HepG2 (cell line): ENCODE measurements around the gene NAT9. TPM values are rescaled to one million over a fixed set of nuclear protein-coding genes. Genes with fewer than 3 reads are reported as not detected.

Experiments
- CCDC6 ChIP-seq: sonication (generic); formaldehyde crosslinking; IDR thresholded peaks from 2 replicates; pipeline ENCODE4 v1.8.1; 2022; ENCODE audit warnings: mild to moderate bottlenecking, missing genetic modification reagents, moderate library complexity
- ELF1 ChIP-seq: sonication (generic); formaldehyde crosslinking; IDR thresholded peaks from 2 replicates; pipeline ENCODE4 v1.4.0; 2020; ENCODE audit warnings: missing genetic modification reagents
- GPBP1L1 ChIP-seq: sonication (generic); formaldehyde crosslinking; IDR thresholded peaks from 2 replicates; pipeline ENCODE4 v1.5.0; 2020; ENCODE audit warnings: mild to moderate bottlenecking, missing genetic modification reagents
- HOXA5 ChIP-seq: sonication (generic); formaldehyde crosslinking; IDR thresholded peaks from 2 replicates; pipeline ENCODE4 v1.4.0; 2020; ENCODE audit warnings: missing genetic modification reagents
- JUN ChIP-seq: sonication (generic); formaldehyde crosslinking; IDR thresholded peaks from 2 replicates; pipeline ENCODE4 v1.4.0; 2020; ENCODE audit warnings: mild to moderate bottlenecking, missing genetic modification reagents
- KDM4B ChIP-seq: sonication (generic); formaldehyde crosslinking; IDR thresholded peaks from 2 replicates; pipeline ENCODE4 v1.4.0; 2020; ENCODE audit warnings: missing genetic modification reagents
- KLF13 ChIP-seq: sonication (generic); formaldehyde crosslinking; IDR thresholded peaks from 2 replicates; pipeline ENCODE4 v1.4.0; 2020; ENCODE audit warnings: mild to moderate bottlenecking, missing genetic modification reagents
- RAD21 ChIP-seq: fragments of 450-650 bp; formaldehyde crosslinking; IDR thresholded peaks from 2 replicates; pipeline ENCODE4 v1.5.0; 2020; ENCODE audit warnings: mild to moderate bottlenecking
- SKIL ChIP-seq: sonication (generic); formaldehyde crosslinking; IDR thresholded peaks from 2 replicates; pipeline ENCODE4 v1.8.0; 2022; ENCODE audit warnings: missing genetic modification reagents, mild to moderate bottlenecking, moderate library complexity, borderline replicate concordance
- SOX5 ChIP-seq: IDR thresholded peaks from 2 replicates; pipeline ENCODE4 v1.6.1; 2016; ENCODE audit warnings: borderline replicate concordance
- ZBTB1 ChIP-seq: sonication (generic); formaldehyde crosslinking; IDR thresholded peaks from 2 replicates; pipeline ENCODE4 v1.4.0; 2020; ENCODE audit warnings: missing genetic modification reagents, borderline replicate concordance
- ZNF142 ChIP-seq: sonication (generic); formaldehyde crosslinking; IDR thresholded peaks from 2 replicates; pipeline ENCODE4 v1.4.0; 2020; ENCODE audit warnings: missing genetic modification reagents
- ZNF232 ChIP-seq: sonication (generic); formaldehyde crosslinking; IDR thresholded peaks from 2 replicates; pipeline ENCODE4 v1.4.0; 2020; ENCODE audit warnings: missing genetic modification reagents, borderline replicate concordance
- ZNF556 ChIP-seq: sonication (generic); formaldehyde crosslinking; IDR thresholded peaks from 2 replicates; pipeline ENCODE4 v1.4.0; 2020; ENCODE audit warnings: mild to moderate bottlenecking, missing genetic modification reagents, borderline replicate concordance
- ZNF562 ChIP-seq: sonication (generic); formaldehyde crosslinking; IDR thresholded peaks from 2 replicates; pipeline ENCODE4 v1.8.0; 2022; ENCODE audit warnings: missing genetic modification reagents, borderline replicate concordance
- polyA plus RNA-seq, 8 experiments: library from polyadenylated mRNA; depleted of rRNA in 3 of 8; stranded (reverse) in 7 of 8; unstranded in 1 of 8; fragments of >200 nt; fragmentation: Illumina TruSeq in 4 of 8; extraction: Trizol in 4 of 8; gene quantifications; 2 replicates each; pipeline versions ENCODE4 v1.2.1 to v1.2.3, GENCODE V29; 2011 to 2016; ENCODE audit warnings: low read depth in 4 of 8, missing spikeins in 1 of 8, mixed read lengths in 1 of 8; ENCODE audit not compliant: insufficient read depth in 1 of 8
- total RNA-seq, 5 experiments: library from RNA; depleted of rRNA; stranded (reverse); fragments of >200 nt; fragmentation: Illumina TruSeq; extraction: Trizol; gene quantifications; 2 replicates each; pipeline ENCODE4 v1.2.3, GENCODE V29; 2016; ENCODE audit warnings: low read depth in 1 of 5
- TF ChIP-seq, protein P1 (sequence below): sonication (generic); formaldehyde crosslinking; IDR thresholded peaks from 2 replicates; pipeline ENCODE4 v1.4.0; 2020; ENCODE audit warnings: missing genetic modification reagents
- TF ChIP-seq, protein P2 (sequence below): sonication (generic); formaldehyde crosslinking; IDR thresholded peaks from 2 replicates; pipeline ENCODE4 v1.8.0; 2022; ENCODE audit warnings: missing genetic modification reagents, low read depth, mild to moderate bottlenecking, borderline replicate concordance

The NAT9 gene
- total and polyA plus RNA-seq, 2 of the 13 experiments (the other 11 are each of a cell fraction or from before 2014, with no cell fraction given), result 39.7 to 44.2 TPM

- peak; percentile 68 for TF ChIP-seq ELF1 (CRISPR knock-in tag)
- TF ChIP-seq, protein P1, sequence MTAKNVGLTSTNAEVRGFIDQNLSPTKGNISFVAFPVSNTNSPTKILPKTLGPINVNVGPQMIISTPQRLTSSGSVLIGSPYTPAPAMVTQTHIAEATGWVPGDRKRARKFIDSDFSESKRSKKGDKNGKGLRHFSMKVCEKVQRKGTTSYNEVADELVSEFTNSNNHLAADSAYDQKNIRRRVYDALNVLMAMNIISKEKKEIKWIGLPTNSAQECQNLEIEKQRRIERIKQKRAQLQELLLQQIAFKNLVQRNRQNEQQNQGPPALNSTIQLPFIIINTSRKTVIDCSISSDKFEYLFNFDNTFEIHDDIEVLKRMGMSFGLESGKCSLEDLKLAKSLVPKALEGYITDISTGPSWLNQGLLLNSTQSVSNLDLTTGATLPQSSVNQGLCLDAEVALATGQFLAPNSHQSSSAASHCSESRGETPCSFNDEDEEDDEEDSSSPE, result peak; percentile 72; the same call in 1 of the 2 replicates
- no peak for TF ChIP-seq ZBTB1 (CRISPR knock-in tag)
- peak; percentile 91; the same call in 1 of the 2 replicates for TF ChIP-seq ZNF556
- TF ChIP-seq, protein P2, sequence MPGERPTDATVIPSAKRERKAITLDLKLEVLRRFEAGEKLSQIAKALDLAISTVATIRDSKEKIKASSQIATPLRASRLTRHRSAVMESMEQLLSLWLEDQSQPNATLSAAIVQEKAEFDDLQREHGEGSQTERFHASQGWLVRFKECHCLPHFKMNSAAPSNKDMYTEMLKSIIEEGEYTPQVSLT, result no peak
- no peak for TF ChIP-seq JUN (CRISPR knock-in tag)
- peak; percentile 69; the same call in 1 of the 2 replicates for TF ChIP-seq SKIL (CRISPR knock-in tag)
- TF ChIP-seq HOXA5 (CRISPR knock-in tag), result peak; percentile 98
- no peak for TF ChIP-seq KLF13 (CRISPR knock-in tag)
- peak; percentile 45 for TF ChIP-seq RAD21 (CRISPR knock-in tag)
- TF ChIP-seq ZNF142 (CRISPR knock-in tag), result no peak; the same call in 1 of the 2 replicates
- no peak for TF ChIP-seq GPBP1L1 (CRISPR knock-in tag)
- peak; percentile 91; the same call in 1 of the 2 replicates for TF ChIP-seq KDM4B
- no peak for TF ChIP-seq ZNF562
- TF ChIP-seq CCDC6 (CRISPR knock-in tag), result peak; percentile 20; the same call in 1 of the 2 replicates
- TF ChIP-seq SOX5 (CRISPR knock-in tag), result peak; percentile 79
- peak; percentile 96 for TF ChIP-seq ZNF232 (CRISPR knock-in tag)
These were observed 25.6 kb downstream of the NAT9 start (continued) for GRCh38 chr17:74750327-74751069.
